Caco-2 (cell line): ENCODE results near the gene PKP3. TPM values are rescaled to one million over a fixed set of nuclear protein-coding genes. Genes with fewer than 3 reads are reported as not detected.

ENCODE experiments used
- BruUV-seq: library from RNA; stranded (reverse); fragments of 400-500 nt; replicated peaks from 2 replicates; lab custom pipeline; 2021; lab: Mats Ljungman, UMichigan
- CTCF ChIA-PET: fragments of 300-600 bp; sonication (Branson Sonifier 250); formaldehyde crosslinking; loops from one replicate; lab custom pipeline; 2022; ENCODE audit warnings: antibody characterized with exemption; lab: Charles Lee
- POLR2A ChIA-PET: fragments of 300-600 bp; sonication (Branson Sonifier 250); formaldehyde crosslinking; loops from one replicate; lab custom pipeline; 2022; ENCODE audit warnings: antibody characterized with exemption; lab: Charles Lee
- DNase-seq, 2 experiments: peaks; one replicate each; pipeline versions ENCODE4 v3.0.0 to v3.0.0-alpha.2; 2020 to 2022
- H3K27me3 ChIP-seq: replicated peaks from 2 replicates; pipeline ENCODE4 v1.6.0; 2011; ENCODE audit warnings: low read length; ENCODE audit not compliant: control insufficient read depth, insufficient read depth
- H3K36me3 ChIP-seq: 2 replicates; pipeline ENCODE4 v1.5.1; 2011; ENCODE audit warnings: low read length; ENCODE audit not compliant: control insufficient read depth, insufficient read depth
- H3K4me1 ChIP-seq: fragments of 250-450 bp; sonication (Bioruptor Pico); 2 replicates; pipeline ENCODE4 v1.5.1; 2020; ENCODE audit warnings: mild to moderate bottlenecking
- H3K4me3 ChIP-seq: 2 replicates; pipeline ENCODE4 v1.5.1; 2011; ENCODE audit warnings: low read depth, mild to moderate bottlenecking, control low read depth, low read length
- H3K9me3 ChIP-seq: fragments of 250-450 bp; sonication (Bioruptor Pico); 2 replicates; pipeline ENCODE4 v1.5.1; 2020; ENCODE audit warnings: mild to moderate bottlenecking, moderate library complexity
- H3K27ac Mint-ChIP-seq: one replicate; pipeline ENCODE4 v1.8.0; 2022; ENCODE audit warnings: mixed read lengths; ENCODE audit not compliant: unreplicated experiment
- H3K27me3 Mint-ChIP-seq: one replicate; pipeline ENCODE4 v1.8.0; 2022; ENCODE audit warnings: mixed read lengths; ENCODE audit not compliant: insufficient read depth, unreplicated experiment
- H3K36me3 Mint-ChIP-seq: one replicate; pipeline ENCODE4 v1.8.0; 2022; ENCODE audit warnings: mild to moderate bottlenecking, mixed read lengths; ENCODE audit not compliant: insufficient read depth, unreplicated experiment
- H3K4me1 Mint-ChIP-seq: one replicate; pipeline ENCODE4 v1.8.0; 2022; ENCODE audit warnings: low read depth, mixed read lengths; ENCODE audit not compliant: unreplicated experiment
- H3K4me3 Mint-ChIP-seq: one replicate; pipeline ENCODE4 v1.8.0; 2022; ENCODE audit warnings: mild to moderate bottlenecking, moderate library complexity, mixed read lengths; ENCODE audit not compliant: unreplicated experiment
- H3K9me3 Mint-ChIP-seq: one replicate; pipeline ENCODE4 v1.8.0; 2022; ENCODE audit warnings: mixed read lengths; ENCODE audit not compliant: unreplicated experiment
- intact Hi-C: fragments of 100-400 bp; cut with micrococcal nuclease; formaldehyde crosslinking; loops from one replicate; pipeline ENCODE4 v1.10.0; 2022; ENCODE audit not compliant: unreplicated experiment
- total RNA-seq: library from RNA; stranded (reverse); gene quantifications from 2 replicates; pipeline ENCODE4 v1.2.3, GENCODE V29; 2022
- TF ChIP-seq, protein P1 (sequence below), 2 experiments: fragments of 200-600 bp in 1 of 2; IDR thresholded peaks; 1 replicate in 1 of 2; 2 replicates in 1 of 2; pipeline versions ENCODE4 v1.5.1 to v1.8.0; 2011 to 2022; ENCODE audit warnings: antibody characterized with exemption in 1 of 2, control low read depth in 1 of 2, inconsistent platforms in 1 of 2, low read depth in 1 of 2, low read length in 1 of 2, mild to moderate bottlenecking in 1 of 2, moderate library complexity in 1 of 2; ENCODE audit not compliant: insufficient read depth in 1 of 2, severe bottlenecking in 1 of 2, unreplicated experiment in 1 of 2

PKP3 gene
- total RNA-seq, 1 experiment from 2014 or later, result 149 TPM

- Histone ChIP-seq H3K4me3 (peak overlapping the region; percentile 39), H3K9me3 (no peaks in the 10 kb centered on the region), H3K36me3 (no peaks in the 10 kb centered on the region), H3K4me1 (peaks cover 41% of the 10 kb centered on the region), H3K27me3 (no peaks in the 10 kb centered on the region)
- ChIA-PET CTCF (interaction anchor here (0.5 to 4.3 kb wide), 26 partner anchors 8 to 1854 kb away, joined by 3 to 43 read pairs (median 4); partner anchors contain the start of genes B4GALNT4, BET1L, RIC8A and RNH1), POLR2A (interaction anchor here (0.6 to 1.8 kb wide), 7 partner anchors 26 to 241 kb away, joined by 3 to 10 read pairs (median 4); partner anchors contain the start of genes BET1L, PKP3 and RIC8A)
- Mint-ChIP-seq H3K4me1 (peaks cover 32% of the 10 kb centered on the region), H3K27ac (peak overlapping the region; percentile 77), H3K9me3 (no peaks in the 10 kb centered on the region), H3K27me3 (no peaks in the 10 kb centered on the region), H3K36me3 (peaks cover 18% of the 10 kb centered on the region), H3K4me3 (peak overlapping the region; percentile 85)
- BruUV-seq, result TSS peak; percentile 23
- DNase-seq, result peak; percentile 96 to 97
- intact Hi-C loops, result loop anchor here (1.0 to 10.0 kb wide), 6 partner anchors 31 to 241 kb away; partner anchors contain the start of genes B4GALNT4, BET1L, PKP3 and RIC8A
- TF ChIP-seq, protein P1, sequence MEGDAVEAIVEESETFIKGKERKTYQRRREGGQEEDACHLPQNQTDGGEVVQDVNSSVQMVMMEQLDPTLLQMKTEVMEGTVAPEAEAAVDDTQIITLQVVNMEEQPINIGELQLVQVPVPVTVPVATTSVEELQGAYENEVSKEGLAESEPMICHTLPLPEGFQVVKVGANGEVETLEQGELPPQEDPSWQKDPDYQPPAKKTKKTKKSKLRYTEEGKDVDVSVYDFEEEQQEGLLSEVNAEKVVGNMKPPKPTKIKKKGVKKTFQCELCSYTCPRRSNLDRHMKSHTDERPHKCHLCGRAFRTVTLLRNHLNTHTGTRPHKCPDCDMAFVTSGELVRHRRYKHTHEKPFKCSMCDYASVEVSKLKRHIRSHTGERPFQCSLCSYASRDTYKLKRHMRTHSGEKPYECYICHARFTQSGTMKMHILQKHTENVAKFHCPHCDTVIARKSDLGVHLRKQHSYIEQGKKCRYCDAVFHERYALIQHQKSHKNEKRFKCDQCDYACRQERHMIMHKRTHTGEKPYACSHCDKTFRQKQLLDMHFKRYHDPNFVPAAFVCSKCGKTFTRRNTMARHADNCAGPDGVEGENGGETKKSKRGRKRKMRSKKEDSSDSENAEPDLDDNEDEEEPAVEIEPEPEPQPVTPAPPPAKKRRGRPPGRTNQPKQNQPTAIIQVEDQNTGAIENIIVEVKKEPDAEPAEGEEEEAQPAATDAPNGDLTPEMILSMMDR (IDR thresholded peaks at IDR 0.05; ENCODE audit: insufficient read depth in 1 of 2, low read depth in 1 of 2, low read length in 1 of 2, severe bottlenecking in 1 of 2, unreplicated experiment in 1 of 2), result peak; percentile 90 to 98
Observed at GRCh38 chr11:447923-448731, 54.1 kb downstream of the PKP3 start.

GRCh38 chr11:449889-450808 is 56.1 kb downstream of the PKP3 start, which contains the start of gene PTDSS2:
PTDSS2 (plus strand) TSS chr11:450279; CDS start chr11:450456, 177 bp downstream.
- H3K4me1 Mint-ChIP-seq, result peaks cover 27% of the 10 kb centered on the region
- H3K36me3 Mint-ChIP-seq, result peaks cover 20% of the 10 kb centered on the region
- Histone ChIP-seq H3K4me1 (peaks cover 32% of the 10 kb centered on the region), H3K4me3 (peak within 1 kb of the TSS; percentile 87), H3K27me3 (no peaks in the 10 kb centered on the region), H3K36me3 (no peaks in the 10 kb centered on the region), H3K9me3 (no peaks in the 10 kb centered on the region)
- H3K4me3 Mint-ChIP-seq, result peak within 1 kb of the TSS; percentile 85
- H3K27me3 Mint-ChIP-seq, result no peaks in the 10 kb centered on the region
- ChIA-PET POLR2A (interaction anchor here (0.6 to 1.2 kb wide), 5 partner anchors 11 to 243 kb away, joined by 3 to 7 read pairs (median 4); partner anchors contain the start of genes BET1L, RIC8A and RNH1), CTCF (interaction anchor here (0.7 to 4.3 kb wide), 11 partner anchors 8 to 242 kb away, joined by 3 to 43 read pairs (median 7); partner anchors contain the start of genes ANO9, BET1L, PKP3 and RIC8A)
- no peaks in the 10 kb centered on the region for H3K9me3 Mint-ChIP-seq
- TF ChIP-seq, protein P1 (IDR thresholded peaks at IDR 0.05; ENCODE audit: insufficient read depth in 1 of 2, low read depth in 1 of 2, low read length in 1 of 2, severe bottlenecking in 1 of 2, unreplicated experiment in 1 of 2), result no peak
- intact Hi-C loops, result loop anchor here (2.0 to 10.0 kb wide), 5 partner anchors 55 to 243 kb away; partner anchors contain the start of genes B4GALNT4, BET1L, PKP3 and RIC8A
- no TSS peak for BruUV-seq
- peak within 1 kb of the TSS; percentile 84 for H3K27ac Mint-ChIP-seq
- peak; percentile 95 to 96 for DNase-seq
